Activated T-cell treated with anti-CD3 and anti-CD28 coated beads for 4 hours (primary cell): ENCODE results near the gene FBXW11.

Experiments
- DNase-seq: peaks from one replicate; pipeline ENCODE4 v3.0.0-alpha.2; 2020

The FBXW11 gene

DNA sequence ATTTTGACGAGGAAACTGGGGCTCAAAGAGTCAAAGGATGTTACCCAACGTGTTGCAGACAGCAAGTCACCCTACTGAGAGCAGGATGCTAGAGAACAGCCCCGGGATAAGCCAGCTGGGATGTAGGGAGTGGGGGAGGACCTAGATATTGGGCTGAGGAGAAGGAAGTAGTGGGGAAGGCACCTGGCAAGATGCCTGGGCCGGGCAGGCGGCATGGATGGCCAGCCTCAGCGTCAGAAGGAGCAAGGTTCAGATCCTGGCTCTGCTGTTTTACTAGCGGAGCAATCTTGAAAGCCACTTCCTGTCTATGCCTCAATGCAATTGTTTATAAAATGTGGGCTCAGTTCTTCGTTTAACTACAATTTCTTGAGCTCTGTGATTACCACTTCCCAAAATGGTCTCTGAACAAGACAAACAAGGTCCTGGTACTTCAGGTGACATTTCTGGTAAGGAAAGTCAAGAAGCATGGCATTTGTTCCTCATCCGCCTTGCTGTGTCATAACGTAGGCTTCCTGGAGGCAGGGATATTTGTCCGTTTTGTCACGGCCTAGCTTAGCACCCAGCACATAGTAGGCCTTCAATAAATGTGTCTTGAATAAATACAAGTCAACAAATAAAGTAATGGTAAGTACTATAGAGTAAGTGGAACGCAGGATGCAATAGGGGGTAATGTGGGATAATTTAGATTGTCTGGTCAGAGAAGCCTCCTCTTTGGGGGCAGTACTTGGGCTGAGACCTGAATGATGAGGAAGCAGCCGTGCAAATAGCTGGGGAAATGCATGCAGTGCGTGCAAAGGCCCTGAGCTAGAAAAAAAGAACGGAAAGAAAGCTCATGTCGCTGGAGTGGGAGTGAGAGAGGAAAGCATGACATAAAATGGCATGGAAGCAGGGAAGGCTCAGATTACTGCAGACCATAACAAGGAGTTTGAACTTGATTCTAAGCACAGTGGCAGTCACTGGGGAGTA is 150.4 kb downstream of the FBXW11 start:
- DNase-seq: no peak

DNA sequence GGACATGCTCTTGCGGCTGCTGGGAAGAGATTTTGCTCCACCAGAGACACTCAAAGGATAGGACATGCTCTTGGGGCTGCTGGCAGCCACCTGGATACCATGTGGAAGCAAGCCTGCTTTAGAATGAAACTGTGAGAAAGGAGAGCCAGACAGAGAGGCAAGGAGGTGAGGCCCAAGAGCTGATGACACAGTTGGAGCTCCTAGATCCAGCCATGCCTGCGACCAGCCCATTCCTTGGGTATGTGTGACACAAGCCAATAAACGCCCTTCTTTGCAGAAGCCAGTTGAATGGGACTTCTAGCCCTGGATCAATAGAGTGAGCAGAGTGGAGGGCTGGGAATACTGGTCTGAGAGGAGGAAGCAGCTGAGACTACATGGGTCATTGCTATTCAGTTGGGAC is 151.2 kb downstream of the FBXW11 start:
- no peak for DNase-seq

GRCh38 chr5:171852255-171852681 is 154.2 kb downstream of the FBXW11 start:
- no peak for DNase-seq

- no peak for DNase-seq
Observed at GRCh38 chr5:171851251-171851650, 155.2 kb downstream of the FBXW11 start.

DNA sequence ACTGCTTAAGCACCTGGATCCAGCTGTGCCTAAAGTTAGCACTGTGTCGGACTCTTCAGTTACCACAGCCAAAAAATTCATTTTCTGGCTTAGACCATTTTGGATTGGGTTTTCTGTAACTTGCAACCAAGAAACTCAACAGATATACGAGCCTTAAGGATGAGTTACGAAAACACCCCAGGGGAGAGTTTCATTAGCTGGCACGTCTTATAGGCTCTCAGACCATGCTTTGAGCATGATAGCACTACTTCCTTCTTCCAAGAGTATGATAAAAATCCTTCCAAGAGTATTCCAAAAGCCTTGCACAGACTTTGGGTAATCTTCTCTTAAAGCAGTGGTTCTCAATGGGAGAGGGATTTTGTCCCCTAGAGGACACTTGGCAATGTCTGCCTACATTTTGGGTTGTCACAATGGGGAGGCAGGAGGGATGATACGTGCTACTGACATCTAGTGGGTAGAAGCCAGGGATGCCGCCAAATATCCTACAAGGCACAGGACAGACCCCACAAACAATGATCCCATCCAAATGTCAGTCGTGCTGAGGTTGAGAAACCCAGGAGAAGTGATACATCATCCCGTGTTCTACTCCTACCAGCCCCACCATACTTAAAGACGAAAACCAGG is 156.0 kb downstream of the FBXW11 start:
- DNase-seq: no peak

GRCh38 chr5:171849585-171850323 is 156.7 kb downstream of the FBXW11 start:
- no peak for DNase-seq

- no peak for DNase-seq
Observed at GRCh38 chr5:171848911-171849520, 157.4 kb downstream of the FBXW11 start.

GRCh38 chr5:171848486-171848885 is 158.0 kb downstream of the FBXW11 start:
- no peak for DNase-seq

- no peak for DNase-seq
Observed at GRCh38 chr5:171848006-171848405, 158.4 kb downstream of the FBXW11 start.

- no peak for DNase-seq
Observed at GRCh38 chr5:171847026-171847425, 159.4 kb downstream of the FBXW11 start.

DNA sequence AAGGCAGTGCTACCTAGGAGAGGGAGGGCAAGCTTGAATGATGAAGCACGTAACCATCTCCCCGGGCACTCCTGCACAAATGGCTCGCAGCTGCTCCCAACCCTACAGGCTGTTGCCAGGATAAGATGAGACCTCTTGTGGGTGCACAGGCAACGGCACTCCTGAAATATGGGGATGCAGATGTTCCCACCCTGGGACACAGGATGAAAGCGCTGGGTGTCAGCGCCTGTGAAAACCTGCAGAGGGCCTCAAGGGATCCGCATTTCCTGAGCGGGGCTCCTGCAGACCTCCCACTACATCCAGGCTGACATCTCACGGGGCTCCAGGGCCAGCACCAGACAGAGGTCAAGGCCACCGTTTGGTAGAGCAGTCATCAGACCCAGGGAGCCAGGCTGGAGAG is 160.1 kb downstream of the FBXW11 start:
- DNase-seq: no peak

DNA sequence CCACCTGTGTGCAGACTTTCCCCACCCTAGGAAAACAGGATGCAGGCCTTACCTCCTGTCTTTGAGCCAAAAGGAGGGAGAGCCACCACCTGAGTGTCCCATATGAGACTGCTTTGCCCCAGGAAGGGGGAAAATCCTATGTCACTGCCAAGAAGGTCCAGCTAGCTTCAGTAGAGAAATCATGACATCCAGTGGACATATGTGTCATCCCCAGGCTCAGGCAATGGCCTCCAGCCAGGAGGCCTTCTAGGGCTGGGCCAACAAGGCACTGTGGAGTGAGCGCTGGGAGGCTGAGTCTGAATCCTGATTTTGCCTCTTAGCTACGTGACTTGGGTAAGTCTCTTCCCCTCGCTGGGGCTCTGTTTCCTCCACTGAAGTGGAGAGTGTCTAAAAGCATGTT is 160.6 kb downstream of the FBXW11 start:
- DNase-seq: no peak

GRCh38 chr5:171845040-171845630 is 161.3 kb downstream of the FBXW11 start:
- no peak for DNase-seq

DNA sequence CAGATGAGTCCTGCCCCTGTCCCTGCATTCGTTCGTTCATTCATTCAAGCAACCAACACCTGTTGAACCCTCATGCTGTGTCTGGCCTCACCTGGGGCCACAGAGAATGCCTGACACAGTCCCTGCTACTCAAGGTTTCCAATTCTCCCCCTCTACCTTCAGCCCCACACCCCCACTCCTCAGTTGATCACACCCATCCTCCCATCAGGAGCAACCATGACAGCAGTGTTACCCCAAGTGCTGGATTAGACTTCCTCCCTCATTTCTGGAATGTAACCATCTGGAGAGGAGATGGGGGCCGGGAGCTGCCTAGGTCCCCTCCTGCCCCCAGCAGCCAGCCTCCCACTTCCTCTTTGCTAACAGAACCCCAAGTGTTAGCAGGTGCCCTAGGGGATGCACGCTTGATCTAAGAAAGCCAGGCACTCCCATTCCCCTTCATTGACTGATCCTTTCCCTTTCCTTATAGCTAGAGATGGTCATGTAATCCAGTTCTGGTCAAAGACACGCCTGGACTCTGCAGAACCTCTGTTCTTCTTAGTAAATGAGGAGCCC is 163.6 kb downstream of the FBXW11 start:
- DNase-seq: no peak

GRCh38 chr5:171841984-171842776 is 164.3 kb downstream of the FBXW11 start:
- DNase-seq: no peak

GRCh38 chr5:171840711-171841522 is 165.5 kb downstream of the FBXW11 start:
- DNase-seq: no peak

DNA sequence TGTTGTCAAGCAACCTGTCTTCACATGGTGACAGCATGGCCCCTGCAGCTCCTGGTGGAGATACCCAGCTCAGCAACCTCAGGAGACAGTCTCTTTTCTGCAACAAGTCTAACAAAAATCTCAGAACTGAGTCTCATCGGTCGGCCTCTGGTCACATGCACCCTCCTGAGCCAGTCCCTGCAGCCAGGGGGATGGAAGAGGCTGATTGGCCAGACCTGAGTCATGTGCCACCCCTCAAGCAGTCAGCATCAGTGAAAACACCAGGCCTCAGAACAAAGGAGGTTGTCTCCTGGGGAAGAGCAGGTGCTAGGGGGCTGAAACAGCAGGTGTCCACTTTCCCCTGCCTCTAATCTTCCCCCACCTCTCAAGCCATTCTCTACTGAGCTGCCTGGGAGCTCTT is 166.4 kb downstream of the FBXW11 start:
- no peak for DNase-seq

DNA sequence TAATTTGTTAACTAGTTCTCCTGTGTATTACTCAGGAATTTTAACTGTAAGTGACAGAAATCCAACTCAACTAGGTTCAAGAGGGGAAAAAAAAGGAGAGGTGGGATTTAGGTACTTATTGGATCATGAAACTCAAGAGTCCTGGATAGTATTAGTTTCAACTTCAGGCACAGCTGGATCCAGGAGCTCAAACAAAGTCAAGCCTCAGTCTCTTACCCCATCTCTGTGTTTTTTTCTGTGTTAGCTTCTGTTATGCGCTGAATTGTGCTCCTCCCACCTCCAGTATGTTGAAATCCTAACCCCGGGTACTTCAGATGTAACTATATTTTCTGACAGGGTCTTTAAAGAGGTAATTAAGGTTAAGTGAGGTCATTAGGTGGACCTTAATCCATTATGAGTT is 167.3 kb downstream of the FBXW11 start:
- no peak for DNase-seq

- no peak for DNase-seq
Observed at GRCh38 chr5:171838066-171838465, 168.4 kb downstream of the FBXW11 start.

DNA sequence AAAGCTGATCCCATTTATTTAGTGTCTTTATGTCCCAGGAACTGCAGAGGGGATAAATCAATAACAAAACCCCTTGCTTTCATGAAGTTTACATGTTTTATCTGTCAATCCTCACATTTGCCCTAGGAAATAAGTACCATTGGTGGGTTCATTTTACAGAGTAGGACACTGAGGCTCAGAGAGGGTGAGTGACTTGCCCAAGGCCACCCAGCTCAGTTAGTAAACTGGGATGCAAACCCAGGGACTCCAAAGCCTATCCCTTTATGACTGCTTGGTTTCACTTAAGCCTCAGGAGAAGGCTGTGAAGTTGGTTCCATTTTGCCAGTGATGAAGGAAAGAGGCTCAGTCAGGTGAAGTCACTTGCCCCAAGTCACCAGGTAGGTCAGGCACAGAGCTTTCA is 168.9 kb downstream of the FBXW11 start:
- no peak for DNase-seq

GRCh38 chr5:171835066-171835465 is 171.4 kb downstream of the FBXW11 start:
- DNase-seq: no peak
